ENCODE measurements around the gene GCM1.

GCM1 gene

DNA sequence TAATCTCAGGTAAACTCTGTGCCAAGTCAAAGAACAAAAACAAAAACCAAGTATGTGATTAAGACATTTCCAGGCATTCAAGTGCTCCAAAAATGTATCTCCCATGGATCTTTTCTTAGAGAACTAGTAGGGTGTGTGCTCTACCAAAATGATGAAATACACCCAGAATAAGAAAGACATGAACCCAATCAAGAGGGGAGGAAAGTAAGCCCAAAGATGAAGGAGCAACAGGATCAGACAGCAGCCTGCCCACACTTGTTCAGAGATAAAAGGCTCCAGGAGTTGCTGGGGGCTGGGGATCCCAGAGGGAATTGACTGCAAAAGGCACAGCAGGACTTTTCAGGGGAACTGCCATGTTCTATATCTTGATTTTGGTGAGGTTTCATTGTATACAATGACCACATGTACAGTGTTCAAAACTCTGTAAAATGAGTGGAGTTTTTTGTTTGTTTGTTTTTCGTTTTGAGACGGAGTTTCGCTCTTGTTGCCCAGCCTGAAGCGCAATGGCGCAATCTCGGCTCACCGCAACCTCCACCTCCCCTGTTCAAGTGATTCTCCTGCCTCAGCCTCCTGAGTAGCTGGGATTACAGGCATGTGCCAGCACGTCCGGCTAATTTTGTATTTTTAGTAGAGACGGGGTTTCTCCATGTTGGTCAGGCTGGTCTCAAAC is 24.4 kb downstream of the GCM1 start:
- no peak overlapping the region for H3K4me3 ChIP-seq (ENCODE audit: low read depth, low read length)
- in situ Hi-C loops (cut with HindIII; ENCODE audit: low sequenced_read_pairs) = no loop called here
- DNase-seq (ENCODE audit: low read depth, low spot score) = no peak
- TF ChIP-seq CTCF (IDR thresholded peaks at IDR 0.05; ENCODE audit: low read depth, low read length) = no peak

GRCh38 chr6:53119772-53120409 is 28.8 kb downstream of the GCM1 start:
- DNase-seq (ENCODE audit: low read depth, low spot score) = peak; percentile 42
- no peak overlapping the region for H3K4me3 ChIP-seq (ENCODE audit: low read depth, low read length)
- TF ChIP-seq CTCF (IDR thresholded peaks at IDR 0.05; ENCODE audit: low read depth, low read length) = no peak
- in situ Hi-C loops (cut with HindIII; ENCODE audit: low sequenced_read_pairs) = no loop called here

GRCh38 chr6:53119349-53119748 is 29.3 kb downstream of the GCM1 start:
- DNase-seq (ENCODE audit: low read depth, low spot score) = peak; percentile 13
- H3K4me3 ChIP-seq (ENCODE audit: low read depth, low read length) = no peak overlapping the region
- in situ Hi-C loops (cut with HindIII; ENCODE audit: low sequenced_read_pairs) = no loop called here
- no peak for TF ChIP-seq CTCF (IDR thresholded peaks at IDR 0.05; ENCODE audit: low read depth, low read length)

GRCh38 chr6:53115741-53116140 is 32.9 kb downstream of the GCM1 start:
- no peak for TF ChIP-seq CTCF (IDR thresholded peaks at IDR 0.05; ENCODE audit: low read depth, low read length)
- in situ Hi-C loops (cut with HindIII; ENCODE audit: low sequenced_read_pairs) = no loop called here
- H3K4me3 ChIP-seq (ENCODE audit: low read depth, low read length) = no peak overlapping the region
- DNase-seq (ENCODE audit: low read depth, low spot score) = no peak

DNA sequence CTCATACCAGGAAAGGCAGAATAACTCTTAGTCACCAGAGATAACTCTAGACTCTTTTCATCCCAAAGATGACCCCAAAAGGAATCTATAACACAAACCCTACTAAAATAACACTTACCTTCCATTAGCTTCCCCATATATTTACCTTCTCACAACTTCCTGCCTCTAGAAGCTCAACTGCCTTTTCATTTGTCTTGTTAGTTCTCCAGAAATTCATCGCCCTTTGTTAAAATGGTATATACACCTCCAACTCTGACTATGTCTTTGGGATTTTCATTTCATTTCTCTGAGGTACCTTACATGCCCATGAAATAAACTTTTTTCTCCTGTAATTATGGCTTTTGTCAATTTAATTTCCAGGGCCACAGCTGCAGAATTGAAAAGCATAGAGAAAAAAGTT is 33.5 kb downstream of the GCM1 start:
- in situ Hi-C loops (cut with HindIII; ENCODE audit: low sequenced_read_pairs) = no loop called here
- no peak for TF ChIP-seq CTCF (IDR thresholded peaks at IDR 0.05; ENCODE audit: low read depth, low read length)
- H3K4me3 ChIP-seq (ENCODE audit: low read depth, low read length) = no peak overlapping the region
- DNase-seq (ENCODE audit: low read depth, low spot score) = no peak

DNA sequence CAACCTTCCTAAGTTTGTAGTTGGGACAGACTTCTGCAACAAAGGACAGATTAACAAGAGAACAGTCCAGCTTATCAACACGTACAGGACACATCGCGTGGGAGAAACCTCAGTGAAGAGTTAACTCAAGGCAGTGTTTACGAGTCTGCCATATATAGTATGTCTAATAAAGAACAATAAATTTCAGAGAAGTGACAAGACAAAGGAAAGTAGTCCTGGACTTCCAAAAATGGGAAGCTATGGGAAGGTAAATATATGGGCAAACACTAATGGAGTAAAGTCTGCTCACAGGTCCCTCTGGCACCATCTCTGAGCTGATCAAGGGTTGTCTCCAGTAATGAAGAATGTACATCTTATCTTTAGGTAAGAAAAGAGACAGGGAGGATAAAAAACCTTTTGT is 34.9 kb downstream of the GCM1 start:
- no peak overlapping the region for H3K4me3 ChIP-seq (ENCODE audit: low read depth, low read length)
- DNase-seq (ENCODE audit: low read depth, low spot score) = no peak
- TF ChIP-seq CTCF (IDR thresholded peaks at IDR 0.05; ENCODE audit: low read depth, low read length) = no peak
- in situ Hi-C loops (cut with HindIII; ENCODE audit: low sequenced_read_pairs) = no loop called here

Data from astrocyte of the spinal cord (primary cell).